Choroid plexus epithelial cell (primary cell): ENCODE data around the gene RANBP17.
A peak's percentile ranks its signal among the peaks of the same experiment; 100 is the strongest.

Source experiments
- DNase-seq: peaks from one replicate; pipeline ENCODE4 v3.0.0-alpha.2; 2010; ENCODE audit warnings: low read depth
- H3K4me3 ChIP-seq: 2 replicates; pipeline ENCODE4 v1.5.1; 2011; ENCODE audit warnings: low read depth, mild to moderate bottlenecking, control low read depth, low read length, moderate library complexity
- CTCF ChIP-seq: conservative IDR thresholded peaks from 2 replicates; pipeline ENCODE4 v1.5.1; 2011; ENCODE audit warnings: low read depth, mild to moderate bottlenecking, control low read depth, inconsistent platforms, low read length, moderate library complexity

RANBP17 gene

GRCh38 chr5:171306781-171307591 lies 445.2 kb downstream of the RANBP17 start:
- no peak overlapping the region for H3K4me3 ChIP-seq
- no peak for TF ChIP-seq CTCF
- no peak for DNase-seq

GRCh38 chr5:171307789-171308452 lies 446.1 kb downstream of the RANBP17 start:
- DNase-seq, result no peak
- no peak for TF ChIP-seq CTCF
- no peak overlapping the region for H3K4me3 ChIP-seq

- no peak for DNase-seq
- TF ChIP-seq CTCF, result no peak
- H3K4me3 ChIP-seq, result no peak within 1 kb of the TSS
Observed at GRCh38 chr5:171308453-171309275, 446.8 kb downstream of the RANBP17 start, which contains the start of gene TLX3. TLX3 (plus strand) TSS chr5:171309248; CDS start chr5:171309366, 118 bp downstream.

- no peak for DNase-seq
- no peak for TF ChIP-seq CTCF
- H3K4me3 ChIP-seq, result no peak overlapping the region
Observed at GRCh38 chr5:171309276-171310211, 447.7 kb downstream of the RANBP17 start.

GRCh38 chr5:171310212-171310818 lies 448.5 kb downstream of the RANBP17 start:
- TF ChIP-seq CTCF, result peak; percentile 27
- DNase-seq, result no peak
- H3K4me3 ChIP-seq, result no peak overlapping the region
